IPS-18c (cell line): ENCODE measurements around the gene TMEM61.
"Not testable (repeated sequence)": the region's sequence is repeated elsewhere in the genome, so short reads cannot be mapped to it uniquely, and the experiment has no call there.

ENCODE experiments used
- H3K4me3 ChIP-seq: 2 replicates; pipeline ENCODE4 v1.7.0; 2013; ENCODE audit warnings: low read depth, mild to moderate bottlenecking, low read length, moderate library complexity; ENCODE audit not compliant: insufficient read depth
- H3K9me3 ChIP-seq: one replicate; pipeline ENCODE4 v1.6.1; 2013; ENCODE audit warnings: mild to moderate bottlenecking, low read length, moderate library complexity; ENCODE audit not compliant: control insufficient read depth, insufficient read depth

Gene TMEM61

GRCh38 chr1:54952950-54953718 lies 27.3 kb upstream of the TMEM61 start:
- Histone ChIP-seq H3K4me3 (no peak overlapping the region), H3K9me3 (peaks cover 2% of the 10 kb centered on the region)

GRCh38 chr1:54953846-54954245 lies 26.6 kb upstream of the TMEM61 start:
- H3K9me3 ChIP-seq = peaks cover 2% of the 10 kb centered on the region
- H3K4me3 ChIP-seq = no peak overlapping the region

- Histone ChIP-seq H3K4me3 (no peak overlapping the region), H3K9me3 (peaks cover 2% of the 10 kb centered on the region)
Observed at GRCh38 chr1:54955359-54955758, 25.1 kb upstream of the TMEM61 start.

- H3K9me3 ChIP-seq = peaks cover 2% of the 10 kb centered on the region
- H3K4me3 ChIP-seq = no peak overlapping the region
Observed at GRCh38 chr1:54956726-54957125, 23.7 kb upstream of the TMEM61 start.

GRCh38 chr1:54959241-54959640 lies 21.2 kb upstream of the TMEM61 start:
- Histone ChIP-seq H3K9me3 (peaks cover 2% of the 10 kb centered on the region), H3K4me3 (no peak overlapping the region)

GRCh38 chr1:54962612-54963395 lies 17.6 kb upstream of the TMEM61 start:
- Histone ChIP-seq H3K4me3 (no peak overlapping the region), H3K9me3 (peaks cover 1% of the 10 kb centered on the region)

GRCh38 chr1:54963829-54964228 lies 16.6 kb upstream of the TMEM61 start:
- H3K9me3 ChIP-seq, H3K4me3 ChIP-seq: not testable (repeated sequence)

GRCh38 chr1:54965624-54966340 lies 14.6 kb upstream of the TMEM61 start:
- Histone ChIP-seq H3K9me3 (peaks cover 4% of the 10 kb centered on the region), H3K4me3 (no peak overlapping the region)

- H3K4me3 ChIP-seq = no peak overlapping the region
Observed at GRCh38 chr1:54967372-54967771, 13.1 kb upstream of the TMEM61 start.

GRCh38 chr1:54968551-54968950 lies 11.9 kb upstream of the TMEM61 start:
- Histone ChIP-seq H3K4me3 (no peak overlapping the region), H3K9me3 (peaks cover 4% of the 10 kb centered on the region)

More at GRCh38 chr1:54967372-54967771, 13.1 kb upstream of the TMEM61 start:
- peaks cover 4% of the 10 kb centered on the region for H3K9me3 ChIP-seq

- H3K4me3 ChIP-seq = no peak overlapping the region
- peaks cover 4% of the 10 kb centered on the region for H3K9me3 ChIP-seq
Observed at GRCh38 chr1:54969879-54970278, 10.5 kb upstream of the TMEM61 start.

- Histone ChIP-seq H3K4me3 (no peak overlapping the region), H3K9me3 (peaks cover 4% of the 10 kb centered on the region)
Observed at GRCh38 chr1:54970901-54971300, 9.5 kb upstream of the TMEM61 start.

- H3K4me3 ChIP-seq = no peak overlapping the region
- peaks cover 4% of the 10 kb centered on the region for H3K9me3 ChIP-seq
Observed at GRCh38 chr1:54971317-54971791, 9.1 kb upstream of the TMEM61 start.

GRCh38 chr1:54972436-54972835 lies 8.0 kb upstream of the TMEM61 start:
- no peak overlapping the region for H3K4me3 ChIP-seq

GRCh38 chr1:54973205-54973921 lies 7.1 kb upstream of the TMEM61 start:
- Histone ChIP-seq H3K4me3 (no peak overlapping the region), H3K9me3 (peaks cover 4% of the 10 kb centered on the region)

More at GRCh38 chr1:54972436-54972835, 8.0 kb upstream of the TMEM61 start:
- peaks cover 4% of the 10 kb centered on the region for H3K9me3 ChIP-seq

GRCh38 chr1:54975356-54976108 lies 4.9 kb upstream of the TMEM61 start:
- H3K9me3 ChIP-seq = no peaks in the 10 kb centered on the region
- no peak overlapping the region for H3K4me3 ChIP-seq
